Putamen (tissue), 1 donor: Measurements from ENCODE around the gene MRPL39.

Experiments used
- DNase-seq: peaks from one replicate; pipeline ENCODE4 v3.0.0-alpha.2; 2016; ENCODE audit warnings: low spot score

The MRPL39 gene

GRCh38 chr21:25568246-25568645 lies 39.0 kb downstream of the MRPL39 start:
- no peak for DNase-seq

- no peak for DNase-seq
These were observed 39.8 kb downstream of the MRPL39 start for GRCh38 chr21:25567472-25567871.

GRCh38 chr21:25566645-25567044 lies 40.6 kb downstream of the MRPL39 start:
- no peak for DNase-seq

GRCh38 chr21:25565272-25566211 lies 41.7 kb downstream of the MRPL39 start:
- no peak for DNase-seq

- DNase-seq, result no peak
These were observed 42.8 kb downstream of the MRPL39 start for GRCh38 chr21:25564349-25564948.

- no peak for DNase-seq
These were observed 43.7 kb downstream of the MRPL39 start for GRCh38 chr21:25563361-25564116.

- no peak for DNase-seq
These were observed 44.6 kb downstream of the MRPL39 start for GRCh38 chr21:25562660-25563059.

GRCh38 chr21:25561668-25562641 lies 45.3 kb downstream of the MRPL39 start:
- DNase-seq, result no peak

- DNase-seq, result no peak
These were observed 46.4 kb downstream of the MRPL39 start for GRCh38 chr21:25560891-25561290.

GRCh38 chr21:25560271-25560685 lies 47.0 kb downstream of the MRPL39 start:
- DNase-seq, result no peak

- no peak for DNase-seq
These were observed 47.5 kb downstream of the MRPL39 start for GRCh38 chr21:25559746-25560145.

GRCh38 chr21:25558123-25558522 lies 49.2 kb downstream of the MRPL39 start:
- DNase-seq, result no peak

GRCh38 chr21:25557180-25557579 lies 50.1 kb downstream of the MRPL39 start:
- DNase-seq, result no peak

- no peak for DNase-seq
These were observed 51.2 kb downstream of the MRPL39 start for GRCh38 chr21:25556091-25556490.

- no peak for DNase-seq
These were observed 51.8 kb downstream of the MRPL39 start for GRCh38 chr21:25555492-25555891.

GRCh38 chr21:25552856-25553255 lies 54.4 kb downstream of the MRPL39 start:
- DNase-seq, result no peak

GRCh38 chr21:25551569-25551968 lies 55.7 kb downstream of the MRPL39 start:
- no peak for DNase-seq

GRCh38 chr21:25550352-25551120 lies 56.7 kb downstream of the MRPL39 start:
- DNase-seq, result no peak

GRCh38 chr21:25541042-25541441 lies 66.2 kb downstream of the MRPL39 start:
- DNase-seq, result no peak

GRCh38 chr21:25539606-25540005 lies 67.7 kb downstream of the MRPL39 start:
- DNase-seq, result no peak

- DNase-seq, result no peak
These were observed 70.1 kb downstream of the MRPL39 start for GRCh38 chr21:25537174-25537573.
